ENCODE data around the gene ZMPSTE24. TPM values are rescaled to one million over a fixed set of nuclear protein-coding genes. Genes with fewer than 3 reads are reported as not detected.

The ZMPSTE24 gene
- total RNA-seq, 3 donors from 2014 or later (not counting 1 experiment from before 2014, with no cell fraction given): 15.3 to 19.5 (median 19.3) TPM

- peaks cover 16% of the 10 kb centered on the region for H3K36me3 ChIP-seq (ENCODE audit: control insufficient read depth, insufficient read depth, low read length)
- Mint-ChIP-seq H3K27me3 (ENCODE audit: low read depth in 2 of 2) (no peaks in the 10 kb centered on the region), H3K27ac (peak overlapping the region; percentile 98 to 100), H3K36me3 (no peaks in the 10 kb centered on the region), H3K4me3 (peak overlapping the region; percentile 98), H3K4me1 (peaks cover 20 to 21% of the 10 kb centered on the region in 2 donors), H3K9me3 (no peaks in the 10 kb centered on the region)
- no peak for ATAC-seq
- H3K27me3 ChIP-seq (ENCODE audit: control insufficient read depth, insufficient read depth, low read length): no peaks in the 10 kb centered on the region
- DNase-seq: peak in 1 of 2 donors; percentile 17
- 51% methylated on average over 2 of the region's 6 CpGs for WGBS (ENCODE audit: insufficient coverage)
- peaks cover 19% of the 10 kb centered on the region for H3K4me1 ChIP-seq (ENCODE audit: control insufficient read depth, insufficient read depth, low read length)
- TF ChIP-seq CTCF (IDR thresholded peaks at IDR 0.05): no peak
- intact Hi-C loops (cut with micrococcal nuclease): loop anchor here (5.0 kb wide), 3 partner anchors 61 to 146 kb away; partner anchors contain the start of genes COL9A2 and RLF
- H3K4me3 ChIP-seq (ENCODE audit: low read length): peak overlapping the region; percentile 99
- H3K27ac ChIP-seq (ENCODE audit: low read length): peak overlapping the region; percentile 86
- H3K9me3 ChIP-seq (ENCODE audit: control insufficient read depth, insufficient read depth, low read length): no peaks in the 10 kb centered on the region
These were observed 1.5 kb upstream of the ZMPSTE24 start for GRCh38 chr1:40256401-40257084.

- intact Hi-C loops (cut with micrococcal nuclease): loop anchor here (5.0 kb wide), 3 partner anchors 60 to 145 kb away; partner anchors contain the start of genes COL9A2 and RLF
- peaks cover 22% of the 10 kb centered on the region for H3K36me3 ChIP-seq (ENCODE audit: control insufficient read depth, insufficient read depth, low read length)
- Mint-ChIP-seq H3K9me3 (no peaks in the 10 kb centered on the region), H3K27ac (peak overlapping the region; percentile 98 to 100), H3K27me3 (ENCODE audit: low read depth in 2 of 2) (no peaks in the 10 kb centered on the region), H3K36me3 (peaks cover 4% of the 10 kb centered on the region), H3K4me3 (peak overlapping the region; percentile 98), H3K4me1 (peaks cover 17 to 22% of the 10 kb centered on the region in 2 donors)
- H3K27ac ChIP-seq (ENCODE audit: low read length): peak overlapping the region; percentile 86
- peak overlapping the region; percentile 99 for H3K4me3 ChIP-seq (ENCODE audit: low read length)
- no peak for ATAC-seq
- no peak for DNase-seq
- WGBS (ENCODE audit: insufficient coverage): under 1% methylated on average over 16 of the region's 16 CpGs
- no peak for TF ChIP-seq CTCF (IDR thresholded peaks at IDR 0.05)
- peaks cover 19% of the 10 kb centered on the region for H3K4me1 ChIP-seq (ENCODE audit: control insufficient read depth, insufficient read depth, low read length)
- H3K9me3 ChIP-seq (ENCODE audit: control insufficient read depth, insufficient read depth, low read length): no peaks in the 10 kb centered on the region
- H3K27me3 ChIP-seq (ENCODE audit: control insufficient read depth, insufficient read depth, low read length): no peaks in the 10 kb centered on the region
These were observed 736 bp upstream of the ZMPSTE24 start for GRCh38 chr1:40257313-40257687.

- intact Hi-C loops (cut with micrococcal nuclease): loop anchor here (2.0 to 5.0 kb wide), 4 partner anchors 59 to 218 kb away; partner anchors contain the start of genes CAP1, COL9A2 and RLF
- WGBS (ENCODE audit: insufficient coverage): 0% methylated on average over 10 of the region's 10 CpGs
- Mint-ChIP-seq H3K4me1 (peaks cover 27 to 32% of the 10 kb centered on the region in 2 donors), H3K27ac (peak overlapping the region; percentile 98 to 100), H3K36me3 (peaks cover 15% of the 10 kb centered on the region), H3K27me3 (ENCODE audit: low read depth in 2 of 2) (no peaks in the 10 kb centered on the region), H3K9me3 (no peaks in the 10 kb centered on the region), H3K4me3 (peak overlapping the region; percentile 98)
- Histone ChIP-seq H3K27me3 (ENCODE audit: control insufficient read depth, insufficient read depth, low read length) (no peaks in the 10 kb centered on the region), H3K27ac (ENCODE audit: low read length) (peak overlapping the region; percentile 86), H3K36me3 (ENCODE audit: control insufficient read depth, insufficient read depth, low read length) (peaks cover 32% of the 10 kb centered on the region), H3K9me3 (ENCODE audit: control insufficient read depth, insufficient read depth, low read length) (no peaks in the 10 kb centered on the region), H3K4me3 (ENCODE audit: low read length) (peak overlapping the region; percentile 99), H3K4me1 (ENCODE audit: control insufficient read depth, insufficient read depth, low read length) (peaks cover 19% of the 10 kb centered on the region)
- ATAC-seq (no peak), DNase-seq (no peak)
- no peak for TF ChIP-seq CTCF (IDR thresholded peaks at IDR 0.05)
These were observed 371 bp downstream of the ZMPSTE24 start for GRCh38 chr1:40258445-40258769.
